ENCODE data around the gene FBXO42.

DNA sequence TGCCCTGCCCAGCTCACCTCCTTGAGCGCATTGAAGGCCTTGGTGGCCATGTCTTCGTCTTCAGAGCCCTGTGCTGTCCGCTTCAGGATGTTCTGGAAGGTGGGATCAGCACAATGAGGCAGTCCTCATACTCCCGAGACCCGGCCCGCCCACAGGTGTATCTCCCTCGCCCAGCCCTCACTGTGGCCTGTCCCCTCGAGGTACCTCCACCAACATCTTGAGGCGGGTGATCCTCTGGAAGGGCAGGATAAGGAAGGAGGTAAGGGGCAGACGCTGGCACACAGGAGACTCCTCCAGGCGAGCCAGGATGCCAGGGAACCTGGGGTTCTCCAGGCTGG lies 147.0 kb downstream of the FBXO42 start:
- TF ChIP-seq POLR2AphosphoS5 (IDR thresholded peaks at IDR 0.05; ENCODE audit: borderline replicate concordance, low read depth, low read length) (no peak), EZH2 (IDR thresholded peaks at IDR 0.05) (no peak)
